ENCODE results near the gene TIMM8A.
"Not testable (repeated sequence)": the region's sequence is repeated elsewhere in the genome, so short reads cannot be mapped to it uniquely, and the experiment has no call there.

TIMM8A gene

GRCh38 chrX:101337776-101338271 is 10.7 kb downstream of the TIMM8A start:
- H4K20me1 ChIP-seq (ENCODE audit: insufficient read depth, low read length, poor library complexity, severe bottlenecking), result no peaks in the 10 kb centered on the region
- H3K36me3 ChIP-seq (ENCODE audit: insufficient read depth, low read length), result no peaks in the 10 kb centered on the region
- no peak overlapping the region for H3K4me2 ChIP-seq (ENCODE audit: low read depth, low read length, poor library complexity, severe bottlenecking)
- H3K9me2 ChIP-seq (replicated peaks; ENCODE audit: low read depth, low read length), result no peaks in the 10 kb centered on the region
- no peaks in the 10 kb centered on the region for H3K4me1 ChIP-seq (ENCODE audit: insufficient read depth, low read length, poor library complexity, severe bottlenecking)
- H3K9me3 ChIP-seq (ENCODE audit: insufficient read depth, low read depth, low read length), result no peaks in the 10 kb centered on the region
- H3K4me3 ChIP-seq (ENCODE audit: low read length, poor library complexity, severe bottlenecking), result no peak overlapping the region
- H3K79me2 ChIP-seq (ENCODE audit: insufficient read depth, low read length), result no peaks in the 10 kb centered on the region
- no peak overlapping the region for H2AFZ ChIP-seq (ENCODE audit: low read length)
- H3K27me3 ChIP-seq (ENCODE audit: insufficient read depth, low read length, poor library complexity, severe bottlenecking), result no peaks in the 10 kb centered on the region
- TF ChIP-seq CTCF (conservative IDR thresholded peaks at IDR 0.05; ENCODE audit: low read length) (no peak), EZH2phosphoT487 (IDR thresholded peaks at IDR 0.05; ENCODE audit: borderline replicate concordance) (no peak)
- H3K9ac ChIP-seq (ENCODE audit: low read depth, low read length, poor library complexity, severe bottlenecking), result no peak overlapping the region
- no peaks in the 10 kb centered on the region for H3F3A ChIP-seq (ENCODE audit: low read depth)

GRCh38 chrX:101334310-101334709 is 14.2 kb downstream of the TIMM8A start:
- H3K9me2 ChIP-seq (replicated peaks; ENCODE audit: low read depth, low read length); H3K9me3 ChIP-seq (ENCODE audit: insufficient read depth, low read depth, low read length); H3F3A ChIP-seq (ENCODE audit: low read depth); H3K27me3 ChIP-seq (ENCODE audit: insufficient read depth, low read length, poor library complexity, severe bottlenecking); H3K36me3 ChIP-seq (ENCODE audit: insufficient read depth, low read length); H2AFZ ChIP-seq (ENCODE audit: low read length); H4K20me1 ChIP-seq (ENCODE audit: insufficient read depth, low read length, poor library complexity, severe bottlenecking); H3K4me2 ChIP-seq (ENCODE audit: low read depth, low read length, poor library complexity, severe bottlenecking); H3K9ac ChIP-seq (ENCODE audit: low read depth, low read length, poor library complexity, severe bottlenecking); H3K4me3 ChIP-seq (ENCODE audit: low read length, poor library complexity, severe bottlenecking); H3K79me2 ChIP-seq (ENCODE audit: insufficient read depth, low read length); H3K4me1 ChIP-seq (ENCODE audit: insufficient read depth, low read length, poor library complexity, severe bottlenecking): not testable (repeated sequence)

GRCh38 chrX:101326600-101326999 is 21.9 kb downstream of the TIMM8A start:
- H3K4me2 ChIP-seq (ENCODE audit: low read depth, low read length, poor library complexity, severe bottlenecking); H3K9me3 ChIP-seq (ENCODE audit: insufficient read depth, low read depth, low read length); H3K4me3 ChIP-seq (ENCODE audit: low read length, poor library complexity, severe bottlenecking); H3K4me1 ChIP-seq (ENCODE audit: insufficient read depth, low read length, poor library complexity, severe bottlenecking); H3K27me3 ChIP-seq (ENCODE audit: insufficient read depth, low read length, poor library complexity, severe bottlenecking); H3K9me2 ChIP-seq (replicated peaks; ENCODE audit: low read depth, low read length); H4K20me1 ChIP-seq (ENCODE audit: insufficient read depth, low read length, poor library complexity, severe bottlenecking); H3K79me2 ChIP-seq (ENCODE audit: insufficient read depth, low read length); H3K36me3 ChIP-seq (ENCODE audit: insufficient read depth, low read length); H3F3A ChIP-seq (ENCODE audit: low read depth); H3K9ac ChIP-seq (ENCODE audit: low read depth, low read length, poor library complexity, severe bottlenecking); H2AFZ ChIP-seq (ENCODE audit: low read length): not testable (repeated sequence)

- TF ChIP-seq CTCF (conservative IDR thresholded peaks at IDR 0.05; ENCODE audit: low read length) (no peak), EZH2phosphoT487 (IDR thresholded peaks at IDR 0.05; ENCODE audit: borderline replicate concordance) (no peak)
Measured at GRCh38 chrX:101303790-101304189, 44.8 kb downstream of the TIMM8A start.

More at GRCh38 chrX:101303790-101304189, 44.8 kb downstream of the TIMM8A start:
- Histone ChIP-seq H3K9ac (ENCODE audit: low read depth, low read length, poor library complexity, severe bottlenecking) (no peak overlapping the region), H4K20me1 (ENCODE audit: insufficient read depth, low read length, poor library complexity, severe bottlenecking) (no peaks in the 10 kb centered on the region), H3K4me3 (ENCODE audit: low read length, poor library complexity, severe bottlenecking) (no peak overlapping the region), H3K27me3 (ENCODE audit: insufficient read depth, low read length, poor library complexity, severe bottlenecking) (no peaks in the 10 kb centered on the region), H3K36me3 (ENCODE audit: insufficient read depth, low read length) (no peaks in the 10 kb centered on the region), H2AFZ (ENCODE audit: low read length) (no peak overlapping the region), H3K9me2 (replicated peaks; ENCODE audit: low read depth, low read length) (no peaks in the 10 kb centered on the region), H3K4me1 (ENCODE audit: insufficient read depth, low read length, poor library complexity, severe bottlenecking) (no peaks in the 10 kb centered on the region), H3K9me3 (ENCODE audit: insufficient read depth, low read depth, low read length) (no peaks in the 10 kb centered on the region), H3K4me2 (ENCODE audit: low read depth, low read length, poor library complexity, severe bottlenecking) (no peak overlapping the region), H3K79me2 (ENCODE audit: insufficient read depth, low read length) (no peaks in the 10 kb centered on the region), H3F3A (ENCODE audit: low read depth) (no peaks in the 10 kb centered on the region)
